ENCODE data around the gene ACACA.

GRCh38 chr17:37047631-37048104 lies 359.0 kb downstream of the ACACA start:
- TF ChIP-seq POLR2A (IDR thresholded peaks at IDR 0.05; ENCODE audit: low read depth, low read length) (no peak), POLR2AphosphoS5 (IDR thresholded peaks at IDR 0.05; ENCODE audit: low read depth, low read length) (no peak), TAF1 (IDR thresholded peaks at IDR 0.05; ENCODE audit: borderline replicate concordance, low read depth, low read length) (no peak)

Data from GM12892 (cell line).